Heart left ventricle (tissue), 13 donors: ENCODE data around the gene ZBTB40.

Source experiments
- CTCF ChIP-seq, 12 donors: fragments of 200-600 bp; sonication (generic) in 4 of 12; IDR thresholded peaks; one replicate each; pipeline versions ENCODE4 v1.5.0 to v1.8.0; 2018 to 2022; ENCODE audit warnings: antibody characterized with exemption in 12 of 12, mild to moderate bottlenecking in 5 of 12
- POLR2A ChIP-seq, 2 donors: fragments of 450-650 bp; IDR thresholded peaks; one replicate each; pipeline ENCODE4 v1.6.1; 2017; ENCODE audit warnings: antibody characterized with exemption in 2 of 2, mild to moderate bottlenecking in 2 of 2, moderate library complexity in 2 of 2
- donor health status: ischemic (EF 13 %, LVEDD 7.1; RV severe dilation, severe dysfunction).
- donor health status: DM: no; HTN: yes; CAD: no.
- donor health status: DM: no; HTN: no; CAD: no.
- donor health status: ischemic (EF 25% LVEDD 6.9; RV normal size, moderate dysfunction).
- donor health status: ischemic (EF 25% LVEDD 5.7; RV mildly dilated, moderate dysfunction).
- donor health status: ischemic (EF 35%, LVEDD 5.7; RV mildly dilated, moderate dysfunction).
- donor health status: nonischemic (EF 11% LVEDD 7.7; RV severe dilation, severe dysfunction).
- donor health status: DM: yes; HTN: yes; CAD: no.
- donor health status: PGD.
- donor health status: ischemic (EF 29% LVEDD 5.4; RV normal size, mild dysfunction).
- donor health status: nonischemic (EF 23%, LVEDD 6.1; RV moderate dilation, normal function).

GRCh38 chr1:22410928-22411495, 40.6 kb upstream of the ZBTB40 start:
- TF ChIP-seq CTCF (IDR thresholded peaks at IDR 0.05) (no peak), POLR2A (IDR thresholded peaks at IDR 0.05) (no peak)
